HG03097 (cell line): ENCODE measurements around the gene RPS6KA2.

Source experiments
- ATAC-seq: cut with Tn5 transposase; IDR thresholded peaks from one replicate; pipeline ENCODE4 v1.9.1; 2021; ENCODE audit not compliant: unreplicated experiment, low FRiP score

Gene RPS6KA2

DNA sequence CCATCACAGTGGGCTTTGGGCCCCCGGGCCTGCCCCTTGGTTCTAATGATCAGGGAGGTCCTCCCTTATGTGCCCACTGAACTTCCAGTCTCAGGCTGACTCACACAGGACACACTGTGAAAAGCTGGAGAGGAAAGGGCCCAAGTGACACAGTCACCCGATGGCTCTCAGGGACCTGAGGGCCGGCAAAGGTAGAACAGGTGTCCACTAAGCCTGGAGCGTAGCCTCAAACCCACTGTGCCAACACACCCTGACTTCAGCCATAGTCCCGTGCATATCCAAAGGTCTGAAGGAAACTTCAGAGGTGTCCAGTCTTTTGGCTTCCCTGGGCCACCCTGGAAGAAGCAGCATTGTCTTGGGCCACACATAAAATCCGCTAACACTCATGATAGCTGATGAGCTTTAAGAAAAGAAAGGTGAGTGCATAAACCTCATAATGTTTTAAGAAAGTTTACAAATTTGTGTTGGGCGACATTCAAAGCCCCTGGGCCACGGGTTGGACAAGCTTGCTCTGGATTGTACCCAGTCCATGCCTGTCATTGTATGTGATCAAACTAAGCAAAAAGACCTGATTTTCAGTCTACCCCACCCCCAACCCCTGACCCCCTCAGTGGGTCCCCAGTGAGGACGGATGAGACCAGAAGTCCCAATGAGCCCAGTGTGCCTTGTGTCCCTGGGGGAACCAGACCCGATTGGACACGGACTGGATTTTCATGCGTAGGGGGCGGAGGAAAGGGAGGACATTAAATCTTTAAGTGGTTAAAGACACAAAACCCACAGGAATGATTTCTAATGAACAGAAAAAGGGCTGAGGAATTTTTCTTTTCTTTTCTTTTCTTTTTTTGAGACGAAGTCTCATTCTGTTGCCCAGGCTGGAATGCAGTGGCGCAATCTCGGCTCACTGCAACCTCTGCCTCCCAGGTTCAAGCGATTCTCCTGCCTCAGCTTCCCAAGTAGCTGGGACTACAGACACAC is 46.7 kb downstream of the RPS6KA2 start:
- ATAC-seq: no peak

DNA sequence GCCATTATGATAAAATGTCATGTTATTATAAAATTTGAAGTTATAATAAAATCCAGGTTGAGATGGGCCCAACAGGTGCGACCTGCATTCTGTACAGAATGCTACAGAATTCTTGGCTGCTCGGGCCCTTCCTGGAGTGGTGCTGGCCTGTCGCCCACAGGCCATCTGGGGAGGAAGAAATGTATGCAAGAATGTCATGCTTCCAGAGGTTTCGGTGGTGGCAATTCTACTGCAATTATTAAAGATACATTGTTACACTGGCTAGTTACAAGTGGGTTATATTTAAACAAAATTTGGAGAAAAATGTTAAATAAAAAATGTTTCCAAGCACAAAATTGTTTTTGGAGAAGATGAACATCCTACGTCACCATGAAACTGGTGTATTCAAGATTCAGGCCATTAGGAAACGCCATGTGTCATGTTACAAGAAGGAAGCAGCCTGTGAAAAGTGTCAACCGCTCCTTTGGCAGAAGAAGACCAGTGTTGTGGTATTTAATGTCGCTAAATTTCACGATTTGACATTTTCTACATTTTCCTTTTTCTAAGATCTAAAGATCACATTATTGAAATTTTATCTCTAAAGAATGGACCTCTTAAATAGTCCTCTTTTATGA is 47.7 kb downstream of the RPS6KA2 start:
- ATAC-seq: no peak

DNA sequence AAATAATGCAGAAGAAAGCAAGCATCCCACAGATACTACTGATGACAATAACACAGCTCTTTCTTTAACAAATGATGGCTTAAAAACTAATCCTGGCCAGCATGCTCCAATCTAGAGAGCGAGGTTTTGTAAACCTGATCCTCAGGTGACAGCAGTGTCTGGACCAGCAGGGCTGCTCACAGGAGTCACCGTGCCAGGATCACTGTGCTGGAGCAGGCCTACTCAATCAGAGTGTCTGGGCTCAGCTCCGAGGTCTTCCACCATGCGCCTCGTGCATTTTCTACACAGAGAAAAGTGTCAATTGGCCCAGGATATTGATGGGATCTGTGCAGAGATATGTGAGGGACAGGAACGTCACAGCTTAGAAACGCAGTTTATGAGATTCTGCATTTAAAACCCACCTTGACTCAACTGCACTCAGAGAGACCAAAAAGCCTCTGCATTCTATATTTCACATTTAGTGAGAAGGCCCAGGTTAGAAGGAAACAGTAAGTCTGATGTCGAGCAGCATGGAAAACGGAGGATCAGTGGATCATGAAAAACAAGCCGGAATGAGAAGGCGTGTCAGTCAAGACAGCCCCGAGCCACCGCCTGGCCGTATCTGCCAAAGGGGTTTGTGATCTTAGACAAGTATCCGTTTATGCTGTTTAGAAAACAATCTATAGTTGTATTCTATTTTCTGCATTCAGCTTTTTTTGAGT is 48.4 kb downstream of the RPS6KA2 start:
- ATAC-seq: no peak

DNA sequence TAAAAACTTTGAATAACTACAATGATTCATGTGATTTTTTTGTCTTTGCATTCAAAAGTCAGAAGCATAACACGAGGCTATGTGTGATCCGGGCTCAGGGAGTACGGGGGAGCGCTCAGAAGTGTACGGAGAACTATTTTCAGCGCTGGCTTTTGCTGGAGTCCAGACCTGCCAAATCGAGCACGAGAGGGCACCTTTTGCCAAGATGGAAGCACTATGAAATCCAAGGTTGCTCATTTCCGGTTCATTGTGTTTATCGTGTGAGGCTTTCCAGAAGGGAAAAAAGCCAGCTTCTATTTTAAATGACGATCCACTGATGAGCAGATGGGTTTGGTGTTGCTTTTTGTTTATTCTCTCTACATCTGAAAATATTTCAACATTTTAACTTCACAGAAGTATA is 51.8 kb downstream of the RPS6KA2 start:
- ATAC-seq: no peak

DNA sequence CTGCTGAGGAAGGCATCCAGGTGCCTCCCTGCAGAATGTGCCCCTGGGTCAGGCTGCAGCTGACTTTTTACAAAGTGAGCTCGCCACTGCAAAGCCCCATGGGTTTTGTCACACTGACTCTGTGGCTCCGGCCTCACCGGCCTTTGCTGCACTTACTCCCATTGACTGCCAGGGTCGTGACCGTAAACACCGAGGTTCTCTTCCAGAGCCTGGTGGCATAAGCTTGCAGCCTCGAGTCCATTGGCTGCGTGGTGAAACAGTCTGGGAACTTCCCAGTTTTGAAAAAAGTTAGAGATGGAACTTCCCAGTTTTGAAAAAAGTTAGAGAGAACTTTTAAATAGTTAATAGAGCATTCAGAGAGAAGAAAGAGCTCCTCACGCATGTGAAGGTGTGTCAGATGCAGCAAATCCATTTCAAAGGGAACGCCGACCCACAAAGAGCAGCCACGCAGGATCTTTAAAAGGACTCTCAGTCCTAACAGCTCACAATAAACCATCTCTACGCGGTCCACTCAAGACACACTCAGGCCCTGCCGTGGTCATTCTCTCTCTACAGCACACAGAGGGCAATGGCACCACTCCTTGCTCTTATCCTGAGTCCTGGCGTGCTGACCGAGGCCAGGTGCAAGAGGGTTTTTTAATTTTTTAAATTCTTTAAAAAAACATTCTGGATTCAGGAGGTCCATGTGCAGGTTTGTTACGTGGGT is 53.4 kb downstream of the RPS6KA2 start:
- ATAC-seq: no peak

DNA sequence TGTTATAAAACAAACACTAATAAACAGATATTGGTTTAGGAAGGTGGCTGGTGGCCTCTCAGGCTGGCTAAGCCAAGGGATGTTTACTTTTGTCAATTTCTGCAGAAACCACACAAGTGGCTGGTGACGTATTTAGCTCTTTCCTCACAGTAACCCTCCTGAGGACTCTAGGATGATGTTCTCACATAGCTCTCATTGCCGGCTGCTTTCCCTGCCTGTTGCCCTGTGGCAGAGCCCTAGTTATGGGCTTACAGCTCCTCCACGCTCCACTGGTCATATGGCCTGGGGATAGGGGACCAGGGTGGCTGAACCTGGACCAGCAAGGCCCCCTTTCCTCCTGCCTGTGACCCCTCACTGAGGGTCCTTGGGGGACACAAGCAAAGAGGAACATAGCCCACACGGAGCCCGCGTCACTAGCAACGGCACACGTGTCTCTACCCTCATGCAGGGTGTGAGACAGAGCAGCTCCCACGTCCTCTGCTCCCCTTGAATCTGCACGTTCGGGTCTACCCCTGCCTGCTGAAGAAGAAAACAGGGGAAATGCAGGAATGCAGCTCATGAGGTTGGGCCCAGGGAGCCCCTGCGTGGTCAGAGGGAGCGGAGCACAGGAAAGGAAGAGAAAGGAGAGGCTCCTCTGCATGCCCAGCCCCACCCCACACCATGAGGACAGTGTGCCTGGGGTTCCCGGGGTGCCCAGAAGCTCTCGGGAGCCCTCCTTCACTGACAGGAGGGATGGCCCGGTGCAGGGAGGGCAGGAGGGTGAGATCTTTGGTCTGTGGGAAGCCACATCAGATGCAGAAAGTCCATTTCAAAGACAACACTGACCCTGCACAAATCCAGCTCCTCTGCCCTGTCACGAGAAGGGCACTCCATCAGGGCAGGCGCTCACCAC is 54.4 kb downstream of the RPS6KA2 start:
- no peak for ATAC-seq

DNA sequence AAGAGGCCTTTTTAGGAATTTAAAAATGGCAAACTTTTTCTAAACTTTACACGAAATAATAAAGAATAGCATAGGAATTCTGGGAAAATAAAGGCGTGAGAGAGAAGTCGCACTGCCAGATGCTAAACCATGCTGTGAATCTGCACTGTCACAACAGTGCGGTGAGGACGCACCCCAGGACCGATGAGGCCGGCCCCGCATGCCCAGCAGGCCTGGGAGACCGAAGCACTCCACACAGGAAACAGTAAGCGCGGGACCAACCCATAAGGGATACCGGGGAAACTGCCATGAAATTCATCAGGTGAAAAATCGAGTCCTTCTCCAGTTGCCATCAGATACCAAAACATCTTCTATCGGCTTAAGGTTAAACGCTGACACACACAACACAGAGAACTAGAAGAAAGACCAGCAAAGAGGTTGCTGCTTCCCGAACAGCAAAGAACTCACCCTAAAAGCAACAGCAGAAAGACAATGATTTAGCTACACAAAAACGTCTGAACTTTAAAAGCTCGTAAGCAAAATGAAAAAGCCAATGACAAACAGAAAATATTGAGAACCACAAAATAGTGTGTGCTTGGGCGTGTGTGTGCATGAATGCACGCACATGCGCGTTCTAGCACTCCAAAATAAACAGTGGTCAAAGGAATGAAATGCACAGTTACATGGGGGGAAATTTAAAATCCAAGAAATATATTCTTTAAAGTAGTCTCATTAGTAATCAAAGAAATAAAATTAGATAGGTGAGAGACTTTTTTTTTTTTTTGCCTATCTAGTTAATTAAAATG is 55.9 kb downstream of the RPS6KA2 start:
- ATAC-seq: no peak

DNA sequence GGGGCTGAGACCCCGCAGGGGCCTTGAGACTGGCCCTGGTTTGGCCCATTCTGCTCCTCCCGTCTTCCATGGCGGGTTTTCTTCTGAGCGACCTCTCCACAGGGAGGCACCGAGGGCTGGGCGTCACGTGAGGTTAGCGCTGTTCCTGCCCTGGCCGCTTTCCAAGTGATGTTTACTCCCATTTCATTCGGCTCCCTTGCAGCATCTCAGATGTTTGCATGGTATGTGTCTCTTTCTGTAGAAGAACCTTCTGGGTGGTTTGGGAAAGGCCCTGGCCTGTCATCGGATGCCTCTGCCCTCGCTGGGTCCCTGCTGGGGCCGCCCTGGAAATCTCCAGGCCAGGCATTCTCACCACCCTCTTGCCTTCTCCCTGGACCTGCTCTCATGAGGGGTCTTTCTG is 57.8 kb downstream of the RPS6KA2 start:
- no peak for ATAC-seq

DNA sequence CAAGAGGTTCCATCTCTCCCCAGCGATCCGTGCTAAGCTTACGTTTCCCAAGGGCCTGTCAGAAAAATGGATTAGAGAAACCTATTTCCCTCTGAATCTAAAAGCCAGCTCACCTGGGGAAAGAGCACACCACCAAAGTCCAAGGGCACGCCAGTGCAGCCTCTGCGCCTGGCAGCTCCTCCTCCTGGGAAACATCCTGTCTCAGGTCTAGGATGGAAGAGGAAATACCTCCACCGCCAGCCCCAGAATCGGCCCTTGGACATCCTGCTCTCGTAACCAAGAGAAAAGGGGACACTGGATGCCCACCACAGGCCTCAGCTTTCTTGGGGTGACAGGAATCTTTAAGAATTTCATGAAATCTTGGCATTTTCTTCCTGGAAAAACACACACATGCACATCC is 59.2 kb downstream of the RPS6KA2 start:
- no peak for ATAC-seq

DNA sequence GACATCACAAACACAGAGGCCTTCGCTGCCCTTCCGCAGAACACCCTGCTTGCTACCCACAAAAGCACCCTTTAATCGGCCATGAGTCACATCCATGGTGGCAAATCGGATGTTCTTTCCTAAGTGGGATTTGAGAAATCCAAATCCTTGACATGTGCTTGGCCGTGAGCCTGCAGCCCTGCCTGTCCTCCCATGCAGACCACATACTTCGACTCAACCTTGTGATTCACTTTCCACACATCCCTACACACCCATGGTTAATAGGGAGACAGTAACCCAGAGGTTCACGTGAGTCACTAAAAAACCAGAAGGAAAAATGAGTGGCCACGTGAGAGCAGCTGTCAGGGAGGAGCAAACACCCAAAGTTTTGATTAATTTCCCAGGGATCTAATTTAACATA is 59.9 kb downstream of the RPS6KA2 start:
- ATAC-seq: no peak

DNA sequence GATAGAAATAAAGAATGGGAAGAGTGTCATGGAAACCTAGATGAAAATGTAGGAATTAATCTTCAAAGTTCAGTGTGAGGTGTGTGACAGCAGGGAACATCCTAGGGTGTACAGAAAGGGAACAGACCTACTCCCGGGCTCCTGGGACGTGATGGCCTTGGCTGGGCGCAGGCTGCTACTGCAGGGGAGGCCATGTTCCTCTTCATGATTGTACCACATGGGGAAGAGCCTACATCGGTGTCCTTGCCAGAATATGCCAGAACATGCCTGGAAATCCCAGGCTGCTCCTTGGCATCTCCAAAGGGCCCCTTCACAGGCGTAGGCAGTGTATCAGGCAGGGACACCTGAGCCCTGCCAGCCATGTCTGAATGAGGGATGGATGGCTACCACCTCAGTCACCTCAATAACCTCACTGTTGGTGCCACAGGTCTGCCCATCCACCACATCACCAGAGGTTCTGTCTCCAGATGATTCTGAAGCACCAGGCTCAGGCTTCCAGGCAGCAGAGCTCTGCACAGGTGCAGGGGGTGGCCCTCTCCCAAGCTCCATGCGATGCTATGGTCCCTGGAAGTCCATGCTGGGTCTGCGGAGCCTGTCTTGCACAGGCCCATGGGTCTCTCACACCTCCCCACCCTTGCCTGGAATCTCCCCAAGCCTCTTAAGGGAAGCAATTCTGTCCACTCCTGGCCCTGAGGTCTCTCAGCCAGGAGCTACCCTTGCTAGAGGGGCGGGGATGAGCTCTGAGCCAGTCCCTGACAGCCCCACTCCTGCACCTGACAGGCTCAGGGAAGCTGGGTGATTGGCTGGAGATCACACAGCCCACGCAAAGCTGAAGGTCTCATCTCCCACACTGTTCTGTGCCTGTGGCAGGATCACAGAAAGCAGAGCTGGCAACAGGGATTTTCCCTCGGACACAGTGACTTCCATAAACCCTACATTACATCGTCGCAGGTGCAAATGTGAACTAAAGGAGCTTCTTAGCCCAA is 60.7 kb downstream of the RPS6KA2 start:
- no peak for ATAC-seq

DNA sequence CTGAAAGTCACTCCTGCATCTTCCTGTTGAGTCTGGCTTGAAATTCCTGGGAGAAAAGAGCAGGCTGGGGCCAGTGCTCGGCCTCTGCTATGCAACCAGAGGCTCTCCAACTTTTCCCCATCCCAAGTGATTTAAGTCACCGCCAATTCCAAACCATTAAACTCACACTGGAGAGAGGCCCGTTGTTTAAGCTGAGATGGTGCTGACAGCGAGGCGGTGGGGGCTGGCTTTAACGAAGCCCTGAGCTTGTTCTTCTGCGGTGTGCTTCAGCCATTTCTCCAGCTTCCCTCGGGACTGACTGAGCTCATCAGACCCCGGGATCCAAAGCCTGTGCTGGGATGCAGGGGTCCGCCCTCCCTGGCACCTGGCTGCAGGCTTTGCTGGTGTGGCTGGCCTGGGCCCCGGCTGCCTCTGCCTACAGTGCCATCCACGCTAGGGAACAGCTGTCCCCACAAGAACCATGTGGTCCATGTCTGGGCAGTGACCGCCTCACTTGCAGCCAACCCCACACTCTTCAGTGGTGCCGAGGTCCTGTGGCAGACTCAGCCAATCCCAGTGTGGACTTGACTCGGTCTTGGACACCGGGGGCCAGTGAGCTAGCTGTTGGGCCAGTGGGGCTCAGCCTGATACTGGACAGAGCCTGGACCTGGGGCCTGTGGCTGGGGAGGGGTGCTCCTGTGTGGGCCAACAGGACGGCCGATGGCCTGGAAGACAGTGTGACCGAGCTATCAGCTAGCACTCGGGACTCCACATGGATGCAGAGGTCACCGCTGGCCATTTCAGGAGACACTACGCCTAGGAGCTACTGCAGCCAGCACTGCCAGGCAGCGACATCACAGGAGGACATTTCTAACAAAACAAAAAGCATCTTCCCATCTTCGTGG is 61.7 kb downstream of the RPS6KA2 start:
- ATAC-seq: no peak

DNA sequence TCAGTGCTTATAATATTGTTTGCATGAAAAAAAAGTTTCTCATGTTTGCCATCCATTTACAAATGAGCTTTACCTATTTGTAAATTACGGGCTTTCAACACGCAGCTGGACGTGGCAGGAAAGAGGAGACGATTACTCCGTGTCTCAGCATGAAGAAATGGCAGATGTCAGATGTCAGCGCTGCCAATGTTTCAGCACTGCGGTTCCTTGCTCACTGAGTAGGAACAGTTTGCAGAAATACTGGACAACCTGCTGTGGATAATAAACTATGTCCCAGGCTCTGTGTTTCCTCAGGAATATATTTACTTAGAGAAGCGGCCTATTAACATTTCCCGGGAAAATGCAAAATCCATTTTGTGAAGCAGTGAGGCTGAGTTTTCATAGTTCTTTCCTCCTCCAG is 63.2 kb downstream of the RPS6KA2 start:
- no peak for ATAC-seq

DNA sequence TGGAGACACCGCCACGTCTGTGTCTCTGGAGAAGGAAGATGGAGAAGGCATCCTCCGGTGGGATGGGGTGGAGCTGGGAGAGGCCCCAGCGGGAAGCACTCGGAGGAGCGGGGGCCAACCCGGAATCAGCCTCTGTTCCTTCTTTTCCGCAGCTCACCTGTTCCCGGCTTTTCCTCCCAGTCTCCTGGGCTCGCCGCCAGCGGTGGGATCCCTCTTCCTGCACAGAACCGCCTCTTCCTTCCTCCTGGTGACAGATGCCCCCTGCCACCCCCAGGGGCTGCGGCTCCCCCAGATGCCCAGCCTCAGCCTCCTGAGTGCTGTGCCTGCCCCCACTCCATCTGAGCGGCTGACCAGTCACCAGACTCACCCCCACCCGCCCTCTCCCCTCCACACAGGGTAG is 63.9 kb downstream of the RPS6KA2 start:
- no peak for ATAC-seq

DNA sequence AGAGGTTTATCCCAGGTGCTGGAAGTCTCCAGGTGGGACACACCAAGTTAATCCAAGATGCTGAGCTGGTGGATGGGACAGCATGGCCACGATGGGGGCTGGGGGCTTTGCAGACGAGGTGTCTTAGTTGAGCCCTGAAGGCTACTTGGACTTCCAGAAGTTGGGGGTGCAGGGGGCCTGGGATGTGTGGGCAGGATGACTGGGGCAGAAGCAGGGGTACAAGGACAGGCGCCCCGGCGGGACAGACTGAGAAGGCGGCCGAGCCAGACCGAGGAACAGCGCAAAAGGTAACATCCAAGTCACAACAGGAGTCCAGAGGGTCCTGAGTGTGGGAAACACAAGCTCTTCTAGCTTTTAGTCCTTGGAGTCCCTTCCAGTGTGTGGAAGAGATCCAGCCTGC is 64.3 kb downstream of the RPS6KA2 start:
- ATAC-seq: no peak

DNA sequence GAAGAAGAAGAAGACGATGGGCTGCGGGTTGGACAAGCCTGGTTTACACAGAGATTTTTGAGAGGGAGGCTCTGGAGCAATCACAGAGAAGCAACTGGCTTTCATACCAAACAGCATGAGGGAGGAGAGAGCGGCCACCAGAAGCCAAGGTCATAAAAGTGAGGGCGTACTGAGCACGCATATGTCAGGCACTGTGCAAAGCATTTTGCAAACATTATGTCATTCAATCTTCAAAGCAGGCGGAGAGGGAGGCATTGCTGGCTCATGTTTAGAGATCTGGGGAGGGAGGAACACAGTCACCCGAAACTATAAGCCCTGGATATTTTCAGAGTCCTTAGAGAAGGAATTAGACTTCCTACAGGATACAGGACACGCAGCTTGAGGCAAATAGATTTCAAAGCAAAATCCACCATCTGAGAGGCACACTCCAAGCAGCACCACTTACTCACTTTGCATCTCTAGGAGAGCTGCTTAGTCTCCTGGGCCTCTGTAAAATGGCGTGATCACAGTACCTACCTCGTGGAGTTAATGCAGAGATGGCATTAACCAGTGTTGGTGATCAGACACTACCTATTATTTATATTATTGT is 65.2 kb downstream of the RPS6KA2 start:
- ATAC-seq: no peak

DNA sequence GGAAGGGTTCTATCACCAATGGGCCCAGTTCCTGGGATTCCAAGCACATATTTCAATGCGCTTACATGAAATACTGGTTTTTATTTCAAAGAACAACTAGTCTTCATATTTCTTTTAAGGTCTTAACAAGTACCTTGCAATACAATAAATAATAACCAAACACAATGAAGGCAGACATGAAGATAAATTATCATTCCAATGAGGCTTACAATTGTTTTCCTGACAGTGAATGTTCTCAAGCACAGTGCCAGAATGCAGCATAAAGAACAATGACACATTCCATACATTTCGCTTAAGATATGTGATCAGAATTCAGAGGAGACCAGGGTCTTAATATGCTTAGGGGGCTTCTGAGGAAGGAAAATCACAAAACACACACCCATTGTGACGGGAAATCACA is 66.8 kb downstream of the RPS6KA2 start:
- no peak for ATAC-seq
